ENCODE results near the gene KSR1.

Gene KSR1

GRCh38 chr17:27475070-27475673, 18.9 kb downstream of the KSR1 start:
- no peak for FAIRE-seq

GRCh38 chr17:27475981-27476895, 20.0 kb downstream of the KSR1 start:
- no peak for FAIRE-seq

- no peak for FAIRE-seq
Observed at GRCh38 chr17:27477050-27477888, 21.0 kb downstream of the KSR1 start.

GRCh38 chr17:27477971-27478684, 21.9 kb downstream of the KSR1 start:
- FAIRE-seq = no peak

GRCh38 chr17:27478901-27479538, 22.8 kb downstream of the KSR1 start:
- no peak for FAIRE-seq

GRCh38 chr17:27479838-27480237, 23.6 kb downstream of the KSR1 start:
- no peak for FAIRE-seq

- no peak for FAIRE-seq
Observed at GRCh38 chr17:27480699-27481098, 24.5 kb downstream of the KSR1 start.

GRCh38 chr17:27481327-27481726, 25.1 kb downstream of the KSR1 start:
- FAIRE-seq = no peak

- no peak for FAIRE-seq
Observed at GRCh38 chr17:27485125-27485524, 28.9 kb downstream of the KSR1 start.

- FAIRE-seq = no peak
Observed at GRCh38 chr17:27485716-27486495, 29.7 kb downstream of the KSR1 start.

GRCh38 chr17:27486741-27487140, 30.5 kb downstream of the KSR1 start:
- FAIRE-seq = no peak

GRCh38 chr17:27488231-27488630, 32.0 kb downstream of the KSR1 start:
- FAIRE-seq = no peak

GRCh38 chr17:27489045-27489715, 32.9 kb downstream of the KSR1 start:
- no peak for FAIRE-seq

- FAIRE-seq = no peak
Observed at GRCh38 chr17:27490391-27490790, 34.1 kb downstream of the KSR1 start.

GRCh38 chr17:27491713-27492190, 35.5 kb downstream of the KSR1 start:
- FAIRE-seq = no peak

GRCh38 chr17:27492470-27492869, 36.2 kb downstream of the KSR1 start:
- no peak for FAIRE-seq

GRCh38 chr17:27493088-27493487, 36.8 kb downstream of the KSR1 start:
- FAIRE-seq = no peak

GRCh38 chr17:27494192-27495091, 38.2 kb downstream of the KSR1 start:
- no peak for FAIRE-seq

GRCh38 chr17:27495460-27495859, 39.2 kb downstream of the KSR1 start:
- no peak for FAIRE-seq

All from colon (tissue), 2 donors.